ENCODE data around the gene LAMA2.

Gene LAMA2

DNA sequence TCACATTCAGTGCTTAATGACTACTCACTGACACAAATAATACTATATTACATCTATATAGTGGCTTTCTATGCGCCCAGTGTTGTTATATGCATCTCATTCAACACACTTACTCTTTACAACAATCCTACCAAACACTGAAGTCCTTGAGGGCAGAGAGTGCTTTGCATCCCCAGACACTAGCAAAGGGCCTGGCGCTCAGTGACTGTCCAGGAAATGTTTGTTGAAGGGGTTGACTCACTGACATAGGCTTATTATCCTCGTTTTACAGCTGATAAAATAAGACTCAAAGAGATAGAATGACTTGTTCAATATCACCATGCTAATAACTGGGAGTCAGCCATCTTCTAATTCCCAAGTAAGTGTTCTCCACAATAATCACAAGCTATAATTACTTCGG, 663.8 kb downstream of the LAMA2 start:
- no peak for DNase-seq

DNA sequence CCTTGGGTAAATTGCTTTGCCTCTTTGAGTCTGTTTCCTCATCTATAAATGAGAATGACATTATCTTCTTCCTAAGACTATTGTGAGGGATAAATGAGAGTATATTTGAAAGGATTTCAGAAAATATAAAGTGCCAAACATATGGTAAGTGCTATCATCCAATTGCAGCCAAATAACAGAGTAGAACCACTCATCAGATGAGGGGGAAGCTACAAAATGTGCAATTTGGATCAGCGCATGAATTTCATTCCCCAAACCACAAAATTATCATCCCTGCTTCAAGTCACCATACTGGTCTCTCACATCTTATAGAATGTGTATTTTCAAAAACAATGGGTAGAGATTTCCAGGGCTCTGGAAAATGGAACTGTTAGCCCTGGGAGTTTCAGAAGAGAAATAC, 668.5 kb downstream of the LAMA2 start:
- no peak for DNase-seq

DNA sequence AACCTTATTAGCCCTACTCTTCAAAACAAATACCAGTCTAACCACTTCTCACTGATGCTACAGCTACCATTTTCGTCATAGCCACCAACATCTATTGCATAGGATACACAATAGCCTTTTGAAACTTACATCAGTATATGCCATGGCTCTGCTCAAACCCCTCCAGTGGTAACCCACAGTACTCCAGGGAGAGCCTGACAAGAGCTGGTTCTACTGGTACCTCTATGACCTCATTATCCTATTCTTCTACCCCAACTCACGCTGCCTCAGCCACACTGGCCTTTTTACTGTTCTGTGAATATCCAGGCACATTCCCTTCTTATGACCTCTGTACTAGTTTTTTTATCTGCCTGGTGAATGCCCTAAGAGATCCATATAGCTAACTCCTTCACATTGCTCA, 669.5 kb downstream of the LAMA2 start:
- no peak for DNase-seq

DNA sequence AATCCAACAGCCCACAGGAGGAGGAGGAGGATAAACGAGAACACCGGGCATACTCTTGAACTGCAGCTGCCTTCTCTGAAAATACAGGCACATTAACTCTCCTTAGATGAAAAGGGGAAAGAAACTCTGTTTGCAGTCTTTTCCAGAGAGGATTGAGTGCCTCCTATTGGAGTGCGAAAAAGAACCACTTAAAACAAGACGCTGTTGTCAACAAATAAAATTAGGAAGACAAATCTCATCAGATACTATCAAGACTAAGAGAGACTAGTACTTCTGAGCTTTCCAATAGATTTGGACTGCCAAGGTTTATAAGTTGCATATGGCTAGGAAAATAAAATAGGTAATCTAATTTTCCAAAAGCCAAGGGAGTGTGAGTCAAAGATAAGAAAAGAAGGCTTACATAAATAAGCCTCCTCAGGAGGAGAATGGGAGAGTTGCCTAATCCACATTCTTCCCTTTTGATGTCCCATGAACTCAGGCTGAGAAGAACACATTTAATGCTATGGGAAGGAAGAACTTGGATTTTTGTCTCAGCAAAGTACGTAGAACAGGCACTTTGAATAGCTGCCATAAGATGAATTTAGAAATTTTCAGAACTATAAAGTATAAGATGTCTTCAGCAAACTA, 672.4 kb downstream of the LAMA2 start:
- DNase-seq = no peak

DNA sequence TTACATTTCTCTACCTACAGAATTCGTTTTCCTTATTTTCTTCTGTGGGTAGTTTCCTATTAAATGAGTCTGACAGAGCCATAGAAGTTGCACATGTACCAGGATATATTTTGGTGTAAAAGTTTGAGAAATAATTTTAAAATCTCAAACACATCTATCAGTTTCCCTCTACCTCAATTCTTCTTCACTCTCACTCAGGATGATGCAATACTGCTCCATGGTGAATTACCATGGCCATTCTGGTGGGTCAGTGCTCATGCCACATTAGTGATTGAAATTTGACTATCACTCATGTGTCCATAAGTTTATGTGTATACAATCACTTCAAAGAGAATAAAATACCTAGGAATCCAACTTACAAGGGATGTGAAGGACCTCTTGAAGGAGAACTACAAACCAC, 675.3 kb downstream of the LAMA2 start:
- DNase-seq = no peak

DNA sequence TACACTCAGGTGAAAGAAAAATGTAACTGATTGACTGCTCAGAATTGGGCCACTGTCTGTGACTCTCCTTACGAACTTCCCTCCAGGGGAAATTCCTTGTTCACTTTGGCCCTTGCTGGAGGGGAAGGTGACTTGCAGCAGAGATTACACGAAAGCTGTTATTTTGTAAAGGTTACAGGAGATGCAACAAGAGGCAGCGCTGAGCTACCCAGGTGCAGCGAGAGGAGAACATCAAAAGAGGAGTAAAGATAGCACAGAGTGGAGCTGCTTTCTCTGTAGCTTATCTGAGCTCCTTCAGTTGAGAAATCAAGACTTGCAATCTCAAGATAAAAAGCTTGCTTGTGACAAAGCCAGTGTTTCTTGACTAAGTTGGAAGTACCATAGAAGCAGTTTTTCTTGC, 682.4 kb downstream of the LAMA2 start:
- no peak for DNase-seq

DNA sequence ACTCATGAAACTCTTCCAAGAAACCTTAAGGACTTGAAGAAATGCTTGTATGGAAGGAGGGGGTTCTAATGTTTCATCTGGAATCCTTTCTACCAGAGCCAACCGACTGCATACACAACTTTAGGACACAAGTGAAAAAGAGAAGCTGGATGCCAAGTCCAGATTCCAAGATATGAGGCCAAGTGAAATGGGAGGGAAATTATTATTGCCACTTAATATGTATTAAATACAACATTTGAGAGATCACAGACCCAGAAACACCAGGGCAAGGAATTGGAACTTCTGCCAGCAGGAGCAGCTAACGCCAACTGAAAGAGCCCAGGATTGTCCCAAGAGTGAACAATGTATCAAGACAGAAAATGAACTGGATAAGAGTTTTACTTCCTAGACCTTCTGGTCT, 682.9 kb downstream of the LAMA2 start:
- DNase-seq = no peak

Data from SHP77 (cell line).